Body of pancreas (tissue), 4 donors: ENCODE measurements around the gene GALM.

Experiments
- POLR2A ChIP-seq, 3 donors: fragments of 450-650 bp; IDR thresholded peaks; one replicate each; pipeline ENCODE4 v1.6.1; 2016; ENCODE audit warnings: antibody characterized with exemption in 3 of 3, mild to moderate bottlenecking in 2 of 3
- TF ChIP-seq, protein P1 (sequence below), 7 experiments: fragments of 450-650 bp in 4 of 7; fragments of 200-600 bp in 3 of 7; sonication (generic) in 3 of 7; IDR thresholded peaks; one replicate each; pipeline ENCODE4 v1.5.1; 2016 to 2019; ENCODE audit warnings: antibody characterized with exemption in 7 of 7

DNA sequence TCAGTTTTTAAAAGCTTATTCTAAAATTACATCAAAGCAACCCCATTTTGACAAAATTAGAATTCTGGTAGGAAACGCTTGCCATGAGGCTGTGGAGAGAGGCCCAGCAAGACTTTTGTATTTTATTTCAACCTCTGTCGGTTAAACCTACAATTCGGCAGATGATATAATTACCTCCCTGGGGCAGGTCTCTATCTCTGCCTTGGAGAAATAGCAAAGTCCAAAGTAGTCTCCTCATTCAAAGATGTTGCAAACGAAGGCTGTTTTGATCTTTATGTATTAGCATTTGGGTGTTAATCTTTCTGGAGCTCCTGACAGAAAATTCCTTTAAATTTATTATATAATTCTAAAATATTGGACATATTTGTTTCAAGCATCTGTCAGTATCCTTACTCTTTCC lies 35.6 kb downstream of the GALM start:
- TF ChIP-seq, protein P1, sequence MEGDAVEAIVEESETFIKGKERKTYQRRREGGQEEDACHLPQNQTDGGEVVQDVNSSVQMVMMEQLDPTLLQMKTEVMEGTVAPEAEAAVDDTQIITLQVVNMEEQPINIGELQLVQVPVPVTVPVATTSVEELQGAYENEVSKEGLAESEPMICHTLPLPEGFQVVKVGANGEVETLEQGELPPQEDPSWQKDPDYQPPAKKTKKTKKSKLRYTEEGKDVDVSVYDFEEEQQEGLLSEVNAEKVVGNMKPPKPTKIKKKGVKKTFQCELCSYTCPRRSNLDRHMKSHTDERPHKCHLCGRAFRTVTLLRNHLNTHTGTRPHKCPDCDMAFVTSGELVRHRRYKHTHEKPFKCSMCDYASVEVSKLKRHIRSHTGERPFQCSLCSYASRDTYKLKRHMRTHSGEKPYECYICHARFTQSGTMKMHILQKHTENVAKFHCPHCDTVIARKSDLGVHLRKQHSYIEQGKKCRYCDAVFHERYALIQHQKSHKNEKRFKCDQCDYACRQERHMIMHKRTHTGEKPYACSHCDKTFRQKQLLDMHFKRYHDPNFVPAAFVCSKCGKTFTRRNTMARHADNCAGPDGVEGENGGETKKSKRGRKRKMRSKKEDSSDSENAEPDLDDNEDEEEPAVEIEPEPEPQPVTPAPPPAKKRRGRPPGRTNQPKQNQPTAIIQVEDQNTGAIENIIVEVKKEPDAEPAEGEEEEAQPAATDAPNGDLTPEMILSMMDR (IDR thresholded peaks at IDR 0.05): no peak
- TF ChIP-seq POLR2A (IDR thresholded peaks at IDR 0.05): no peak
